GM18511 (cell line): Measurements from ENCODE around the gene ZFYVE21.
"Not testable (repeated sequence)": the region's sequence is repeated elsewhere in the genome, so short reads cannot be mapped to it uniquely, and the experiment has no call there.

Experiments
- ATAC-seq: cut with Tn5 transposase; IDR thresholded peaks from one replicate; pipeline ENCODE4 v1.9.1; 2021; ENCODE audit warnings: mild to moderate bottlenecking, moderate library complexity; ENCODE audit not compliant: unreplicated experiment

ZFYVE21 gene

GRCh38 chr14:103755060-103755459 is 39.5 kb downstream of the ZFYVE21 start:
- ATAC-seq, result no peak

- no peak for ATAC-seq
Observed at GRCh38 chr14:103758059-103758776, 42.6 kb downstream of the ZFYVE21 start.

GRCh38 chr14:103762036-103762435 is 46.4 kb downstream of the ZFYVE21 start:
- no peak for ATAC-seq

- no peak for ATAC-seq
Observed at GRCh38 chr14:103762541-103762940, 46.9 kb downstream of the ZFYVE21 start.

GRCh38 chr14:103763730-103764488 is 48.3 kb downstream of the ZFYVE21 start:
- no peak for ATAC-seq

- no peak for ATAC-seq
Observed at GRCh38 chr14:103765526-103765925, 49.9 kb downstream of the ZFYVE21 start.

GRCh38 chr14:103767336-103767894 is 51.8 kb downstream of the ZFYVE21 start:
- ATAC-seq, result no peak

GRCh38 chr14:103770500-103770899 is 54.9 kb downstream of the ZFYVE21 start:
- ATAC-seq, result no peak

GRCh38 chr14:103770902-103771301 is 55.3 kb downstream of the ZFYVE21 start:
- no peak for ATAC-seq

GRCh38 chr14:103772078-103772712 is 56.6 kb downstream of the ZFYVE21 start:
- ATAC-seq, result no peak

- no peak for ATAC-seq
Observed at GRCh38 chr14:103773521-103773920, 57.9 kb downstream of the ZFYVE21 start.

GRCh38 chr14:103775506-103775905 is 59.9 kb downstream of the ZFYVE21 start:
- ATAC-seq, result no peak

GRCh38 chr14:103776319-103776718 is 60.7 kb downstream of the ZFYVE21 start:
- not testable (repeated sequence) for ATAC-seq

- no peak for ATAC-seq
Observed at GRCh38 chr14:103782376-103782775, 66.8 kb downstream of the ZFYVE21 start.
